Breast epithelium (tissue), 3 donors: ENCODE data around the gene DNASE1L2.

Experiments used
- POLR2A ChIP-seq: fragments of 450-650 bp; IDR thresholded peaks from one replicate; pipeline ENCODE4 v1.6.1; 2016; ENCODE audit warnings: antibody characterized with exemption, mild to moderate bottlenecking, moderate library complexity
- TF ChIP-seq, protein P1 (sequence below), 3 donors: fragments of 450-650 bp; IDR thresholded peaks; one replicate each; pipeline ENCODE4 v1.5.1; 2016 to 2017; ENCODE audit warnings: antibody characterized with exemption in 3 of 3, mild to moderate bottlenecking in 3 of 3, moderate library complexity in 3 of 3

DNA sequence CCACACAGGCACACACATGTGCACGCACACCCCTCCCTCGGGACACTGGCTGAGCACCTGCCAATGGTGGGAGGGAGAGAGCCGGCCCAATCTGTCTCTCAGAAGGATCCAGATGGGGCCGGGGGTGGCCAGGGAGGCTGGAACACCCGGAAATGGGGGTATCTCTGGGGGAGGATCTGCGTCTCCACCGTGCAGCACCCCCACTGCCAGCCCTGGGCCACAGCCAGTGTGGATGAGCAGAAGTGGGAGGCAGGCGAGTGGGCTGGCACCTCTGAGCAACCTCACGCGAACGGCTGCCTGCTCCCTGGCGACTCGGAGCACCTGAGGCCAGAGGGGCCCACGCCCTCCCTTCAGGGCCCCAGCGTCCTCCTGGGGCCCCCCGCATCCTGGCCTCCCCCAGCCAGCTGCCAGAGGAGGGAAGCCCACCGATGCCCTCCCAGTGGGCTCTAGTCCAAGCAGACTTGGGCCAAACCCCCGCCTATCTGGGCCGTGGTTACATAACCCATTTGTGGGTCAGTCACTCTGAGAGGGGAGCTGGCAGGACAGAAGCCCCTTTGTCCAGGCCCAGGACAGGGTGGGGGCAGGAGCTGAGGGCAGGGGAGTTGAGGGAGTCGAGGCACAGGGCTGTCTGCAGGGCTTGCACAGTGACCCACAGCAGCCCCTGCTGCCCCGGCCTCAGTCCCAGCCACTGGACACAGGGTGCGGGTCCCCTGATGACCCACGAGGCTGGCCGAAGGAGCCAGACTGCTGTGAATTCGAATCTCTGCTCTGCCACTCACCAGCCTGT lies 45.4 kb upstream of the DNASE1L2 start:
- TF ChIP-seq, protein P1, sequence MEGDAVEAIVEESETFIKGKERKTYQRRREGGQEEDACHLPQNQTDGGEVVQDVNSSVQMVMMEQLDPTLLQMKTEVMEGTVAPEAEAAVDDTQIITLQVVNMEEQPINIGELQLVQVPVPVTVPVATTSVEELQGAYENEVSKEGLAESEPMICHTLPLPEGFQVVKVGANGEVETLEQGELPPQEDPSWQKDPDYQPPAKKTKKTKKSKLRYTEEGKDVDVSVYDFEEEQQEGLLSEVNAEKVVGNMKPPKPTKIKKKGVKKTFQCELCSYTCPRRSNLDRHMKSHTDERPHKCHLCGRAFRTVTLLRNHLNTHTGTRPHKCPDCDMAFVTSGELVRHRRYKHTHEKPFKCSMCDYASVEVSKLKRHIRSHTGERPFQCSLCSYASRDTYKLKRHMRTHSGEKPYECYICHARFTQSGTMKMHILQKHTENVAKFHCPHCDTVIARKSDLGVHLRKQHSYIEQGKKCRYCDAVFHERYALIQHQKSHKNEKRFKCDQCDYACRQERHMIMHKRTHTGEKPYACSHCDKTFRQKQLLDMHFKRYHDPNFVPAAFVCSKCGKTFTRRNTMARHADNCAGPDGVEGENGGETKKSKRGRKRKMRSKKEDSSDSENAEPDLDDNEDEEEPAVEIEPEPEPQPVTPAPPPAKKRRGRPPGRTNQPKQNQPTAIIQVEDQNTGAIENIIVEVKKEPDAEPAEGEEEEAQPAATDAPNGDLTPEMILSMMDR (IDR thresholded peaks at IDR 0.05) = no peak
- no peak for TF ChIP-seq POLR2A
